HG02885 (cell line): ENCODE results near the gene NOXO1.

ENCODE experiments used
- ATAC-seq: cut with Tn5 transposase; IDR thresholded peaks from one replicate; pipeline ENCODE4 v1.9.1; 2021; ENCODE audit warnings: mild to moderate bottlenecking; ENCODE audit not compliant: unreplicated experiment, poor library complexity

NOXO1 gene

DNA sequence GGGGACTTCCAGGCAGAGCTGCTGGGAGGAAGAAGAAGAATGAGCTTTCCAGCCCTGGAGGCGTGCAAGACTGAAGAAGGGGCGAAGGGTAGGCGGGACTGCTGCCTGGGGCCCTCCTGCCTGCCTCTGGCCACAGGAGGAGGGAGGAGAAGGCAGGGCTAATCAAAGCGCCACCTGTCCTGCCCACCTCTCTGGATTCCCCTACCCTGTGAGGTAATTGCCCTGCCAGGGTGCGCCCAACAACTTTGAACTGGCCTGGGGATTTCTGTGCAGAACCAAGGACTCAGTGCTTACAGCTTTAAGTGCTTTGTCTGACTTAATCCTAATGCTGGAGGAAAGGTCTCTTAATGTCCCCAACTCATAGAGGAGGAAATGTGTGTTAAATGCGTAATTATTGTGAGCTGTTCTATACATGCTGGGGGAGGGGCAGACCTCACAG is at the start of gene NOXO1:
NOXO1 (minus strand) TSS at position 72 of the 439 bp plus-strand sequence. CDS start 290 bp downstream, outside the sequence.
- ATAC-seq: no peak

DNA sequence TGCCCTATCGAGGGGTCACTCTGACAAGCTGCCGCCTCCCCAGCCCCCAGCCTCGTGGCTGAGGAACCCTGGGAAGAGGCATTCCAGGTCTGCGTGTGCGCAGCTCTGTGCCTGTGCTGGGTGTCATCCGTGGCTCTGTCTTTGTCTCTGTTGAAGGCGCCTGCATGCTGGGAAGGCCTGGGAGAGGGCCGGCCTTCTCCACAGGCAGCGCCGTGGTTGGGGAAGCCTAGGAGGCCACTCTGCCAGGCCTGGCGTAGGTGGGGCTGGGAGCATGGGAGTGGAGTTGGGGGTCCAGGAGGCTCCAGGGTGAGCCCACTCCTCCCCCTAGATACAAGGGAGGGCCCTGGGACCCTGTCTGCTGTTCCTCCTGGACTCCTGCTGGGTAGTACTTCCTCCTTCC is 48.8 kb upstream of the NOXO1 start:
- ATAC-seq: no peak

- ATAC-seq: no peak
Measured at GRCh38 chr16:2029350-2029749, 48.1 kb upstream of the NOXO1 start.

- no peak for ATAC-seq
Measured at GRCh38 chr16:2028620-2029220, 47.5 kb upstream of the NOXO1 start.

GRCh38 chr16:2028146-2028545 is 46.9 kb upstream of the NOXO1 start:
- no peak for ATAC-seq

DNA sequence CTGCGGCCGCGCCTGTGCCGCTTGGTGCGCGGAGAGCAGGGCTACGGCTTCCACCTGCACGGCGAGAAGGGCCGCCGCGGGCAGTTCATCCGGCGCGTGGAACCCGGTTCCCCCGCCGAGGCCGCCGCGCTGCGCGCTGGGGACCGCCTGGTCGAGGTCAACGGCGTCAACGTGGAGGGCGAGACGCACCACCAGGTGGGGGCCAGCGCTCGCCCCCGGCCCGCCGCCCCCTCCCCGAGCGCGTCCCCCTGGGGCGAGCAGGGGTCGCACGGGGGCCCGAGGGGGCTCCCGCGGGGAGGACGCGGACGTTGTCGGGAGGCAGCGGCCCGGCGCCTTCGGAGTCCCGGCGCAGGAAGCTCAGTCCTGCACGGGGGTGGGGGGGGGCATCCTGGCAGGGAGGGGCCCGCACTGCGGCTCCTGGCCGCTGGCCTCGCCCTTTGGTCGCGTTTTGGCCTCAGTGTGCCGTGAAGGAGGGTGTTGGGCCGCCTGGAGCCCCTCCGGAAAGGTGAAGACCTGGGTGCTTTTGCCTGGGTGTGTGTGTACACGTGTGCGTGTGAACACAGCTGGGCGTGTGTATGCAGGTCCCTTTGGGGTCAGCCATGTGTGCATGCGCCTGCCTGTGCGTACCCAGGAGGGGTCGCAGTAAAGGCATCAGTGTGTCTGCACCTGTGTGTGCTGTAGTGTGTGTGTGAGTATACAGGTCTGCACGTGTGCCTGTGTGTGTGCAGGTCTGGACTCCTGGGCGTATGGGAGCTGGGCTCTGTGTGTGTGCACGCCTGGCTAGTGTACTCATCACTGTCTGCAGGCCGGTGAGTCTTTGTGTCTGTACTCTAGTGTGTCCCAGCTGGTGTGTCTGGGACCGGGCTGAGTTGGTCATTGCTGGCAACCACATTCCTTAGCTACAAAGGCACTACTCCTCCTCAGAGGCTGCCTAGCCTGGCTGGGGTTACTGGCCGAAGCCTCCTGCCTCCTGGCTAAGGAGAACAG is 46.0 kb upstream of the NOXO1 start:
- no peak for ATAC-seq

GRCh38 chr16:2026461-2027023 is 45.3 kb upstream of the NOXO1 start, which contains the start of gene NHERF2:
Gene NHERF2, plus strand, starts transcription at chr16:2026902. Its CDS starts 104 bp downstream, at chr16:2027006.
- no peak for ATAC-seq

DNA sequence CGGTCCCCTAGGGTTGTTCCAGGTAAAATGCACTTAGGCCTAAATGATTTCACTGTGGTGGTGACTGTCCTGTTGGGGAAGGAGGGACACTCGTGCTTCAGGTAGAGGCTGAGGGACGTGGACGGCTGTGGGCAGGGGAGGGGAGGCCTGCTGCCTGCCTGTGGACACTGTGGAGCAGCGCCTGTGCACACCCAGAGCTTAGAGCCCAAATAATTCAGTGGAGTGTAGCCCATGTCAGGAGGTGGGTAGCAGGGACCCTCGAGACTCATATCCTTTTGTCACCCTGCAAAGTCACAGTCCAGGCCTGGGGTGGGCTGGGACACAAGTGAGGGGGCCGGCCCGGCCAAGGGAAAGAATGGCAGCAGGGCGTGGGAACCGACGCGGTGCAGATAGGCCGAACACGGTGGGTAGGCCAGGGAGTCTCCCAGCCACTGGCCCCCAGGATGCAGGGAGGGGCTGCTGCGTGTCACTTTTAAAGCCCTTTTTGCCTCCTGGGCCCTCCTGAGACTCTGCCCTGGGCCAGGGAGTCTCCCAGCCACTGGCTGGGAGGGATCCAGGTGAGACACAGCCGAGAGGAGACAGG is 44.7 kb upstream of the NOXO1 start:
- no peak for ATAC-seq

DNA sequence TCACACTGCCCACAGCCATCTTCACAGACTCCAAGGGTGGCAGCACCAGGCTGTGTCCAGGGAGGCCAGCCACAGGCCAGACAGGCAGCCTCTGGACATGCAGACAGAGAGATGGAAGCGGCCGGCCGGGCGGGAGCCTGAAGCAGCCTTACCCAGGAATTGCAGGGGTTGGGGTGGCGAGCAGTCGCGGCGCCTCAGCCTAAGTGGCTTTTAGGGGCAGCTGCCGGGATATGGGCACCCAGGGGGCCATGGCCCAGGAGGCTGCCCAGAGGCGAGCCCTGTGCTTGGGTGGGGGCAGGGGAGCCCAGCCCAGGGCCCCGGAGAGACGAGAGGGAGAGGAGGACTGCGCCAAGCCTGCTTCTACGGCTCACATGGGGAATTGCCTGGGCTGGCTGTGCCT is 44.0 kb upstream of the NOXO1 start:
- no peak for ATAC-seq

DNA sequence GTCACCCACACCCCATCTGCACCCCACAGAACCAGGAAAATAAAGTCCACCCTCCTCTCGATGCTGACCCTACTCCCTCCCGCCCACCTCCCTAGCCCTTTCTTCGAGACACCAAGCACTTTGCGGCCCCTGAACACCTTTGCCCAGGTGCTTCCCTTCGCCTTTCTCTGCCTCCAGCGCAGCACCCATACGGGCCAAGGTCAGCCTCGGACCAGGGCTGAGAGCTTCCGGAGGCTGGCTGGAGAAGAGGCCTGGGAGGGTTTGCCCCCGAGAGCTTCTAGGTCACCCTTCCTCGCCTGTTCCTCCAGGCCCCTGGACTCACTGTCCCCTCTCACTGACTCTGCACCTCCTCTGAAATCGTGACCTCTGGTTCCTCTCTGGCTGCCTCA is 42.8 kb upstream of the NOXO1 start:
- ATAC-seq: no peak

- peak; percentile 84 for ATAC-seq
Measured at GRCh38 chr16:2023092-2024031, 42.1 kb upstream of the NOXO1 start.

DNA sequence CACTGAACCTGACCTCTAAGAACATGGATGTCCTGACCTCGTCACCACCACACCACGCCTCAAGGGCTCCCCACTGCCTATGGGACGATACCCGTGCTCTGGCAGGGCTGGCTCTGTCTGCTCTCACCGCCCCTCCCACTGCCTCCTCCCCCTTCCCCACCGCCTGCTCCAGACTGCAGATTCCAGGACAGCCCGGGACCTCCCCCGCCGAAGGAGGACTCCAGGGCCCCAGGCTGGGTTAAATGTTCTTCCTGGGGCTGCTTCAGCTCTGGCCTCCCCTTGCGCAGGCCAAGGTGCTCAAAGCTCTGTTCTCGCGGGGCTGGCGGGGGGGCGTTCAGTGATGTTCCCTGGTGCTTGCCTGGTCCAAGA is 41.4 kb upstream of the NOXO1 start:
- ATAC-seq: no peak

DNA sequence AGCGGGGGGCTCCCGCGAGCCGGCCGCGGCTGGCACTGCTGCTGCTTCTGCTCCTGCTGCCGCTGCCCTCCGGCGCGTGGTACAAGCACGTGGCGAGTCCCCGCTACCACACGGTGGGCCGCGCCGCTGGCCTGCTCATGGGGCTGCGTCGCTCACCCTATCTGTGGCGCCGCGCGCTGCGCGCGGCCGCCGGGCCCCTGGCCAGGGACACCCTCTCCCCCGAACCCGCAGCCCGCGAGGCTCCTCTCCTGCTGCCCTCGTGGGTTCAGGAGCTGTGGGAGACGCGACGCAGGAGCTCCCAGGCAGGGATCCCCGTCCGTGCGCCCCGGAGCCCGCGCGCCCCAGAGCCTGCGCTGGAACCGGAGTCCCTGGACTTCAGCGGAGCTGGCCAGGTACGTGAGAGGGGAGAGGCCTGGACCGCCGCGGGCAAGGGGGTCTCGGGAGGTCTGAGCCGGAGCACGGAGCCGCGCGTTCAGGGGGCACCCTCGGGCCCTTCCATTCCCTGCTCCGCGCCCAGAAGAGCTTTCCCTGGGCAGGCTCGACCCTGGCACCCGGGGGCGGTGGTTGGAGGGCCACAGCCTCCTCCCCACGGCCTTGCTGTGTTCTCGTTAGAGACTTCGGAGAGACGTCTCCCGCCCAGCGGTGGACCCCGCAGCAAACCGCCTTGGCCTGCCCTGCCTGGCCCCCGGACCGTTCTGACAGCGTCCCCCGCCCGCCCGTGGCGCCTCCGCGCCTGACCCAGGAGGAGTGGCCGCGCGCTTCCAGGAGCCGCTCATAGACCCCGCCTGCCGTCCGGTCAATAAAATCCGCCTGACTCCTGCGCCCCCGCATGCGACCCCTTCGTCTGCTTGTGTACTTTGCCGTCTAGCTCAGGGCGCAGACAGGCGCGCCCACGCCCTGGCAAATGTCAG is 38.9 kb upstream of the NOXO1 start:
- ATAC-seq: no peak

DNA sequence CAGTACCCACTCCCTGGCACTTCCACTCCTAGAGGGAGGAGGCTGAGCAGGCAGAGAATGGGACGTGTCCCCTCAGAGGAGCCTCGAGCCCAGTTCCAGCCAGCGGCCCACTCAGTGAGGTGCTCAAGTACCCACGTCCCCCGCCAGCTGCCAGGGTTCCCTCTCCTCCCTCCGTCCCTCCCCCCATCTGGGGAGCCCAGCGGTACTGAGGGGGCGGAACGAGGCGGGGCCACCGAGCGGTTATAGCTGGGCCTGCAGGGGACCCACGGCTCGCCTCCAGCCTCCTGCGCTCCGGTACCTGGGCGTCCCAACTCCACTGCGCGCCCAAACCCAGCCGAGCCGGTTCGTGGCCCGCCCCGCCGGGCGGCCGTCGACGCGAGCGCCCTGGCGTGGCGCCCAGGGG is 38.2 kb upstream of the NOXO1 start, which contains the start of gene NPW:
NPW (plus strand) TSS at position 268 of the 403 bp plus-strand sequence.
- no peak for ATAC-seq

- ATAC-seq: no peak
Measured at GRCh38 chr16:2016407-2016922, 35.2 kb upstream of the NOXO1 start.

GRCh38 chr16:2015947-2016208 is 34.6 kb upstream of the NOXO1 start:
- ATAC-seq: no peak

DNA sequence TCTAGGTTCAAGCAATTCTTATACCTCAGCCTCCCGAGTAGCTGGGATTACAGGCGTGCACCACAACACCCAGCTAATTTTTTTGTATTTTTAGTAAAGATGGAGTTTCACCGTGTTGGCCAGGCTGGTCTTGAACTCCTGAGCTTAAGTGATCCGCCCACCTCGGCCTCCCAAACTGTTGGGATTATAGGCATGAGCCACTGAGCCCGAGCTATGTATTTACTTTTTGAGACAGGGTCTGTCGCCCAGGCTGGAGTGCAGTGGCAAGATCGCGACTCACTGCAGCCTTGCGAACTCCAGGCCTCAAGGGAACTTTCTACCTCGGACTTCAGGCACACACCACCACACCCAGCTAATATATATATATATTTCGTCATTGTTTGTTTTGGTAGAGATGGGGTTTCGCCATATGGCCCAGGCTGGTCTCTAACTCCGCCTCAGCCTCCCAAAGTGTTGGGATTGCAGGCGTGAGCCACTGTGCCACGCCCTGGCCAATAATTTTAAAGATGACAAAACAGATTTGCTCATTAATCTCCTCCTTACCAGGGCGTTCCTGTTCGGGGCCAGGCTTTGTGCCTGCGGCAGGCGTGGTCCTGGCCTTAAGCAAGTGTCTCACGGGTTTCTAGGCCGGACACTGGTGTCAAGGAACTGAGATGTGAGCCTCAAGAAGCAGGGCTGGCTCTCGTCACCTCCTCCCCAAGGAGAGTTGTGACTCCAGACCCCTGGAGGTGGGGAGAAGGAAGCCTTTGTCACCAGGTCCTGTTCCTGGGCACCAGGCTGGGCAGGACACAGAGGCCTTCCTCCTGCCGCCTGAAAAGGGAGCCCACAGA is 34.1 kb upstream of the NOXO1 start:
- ATAC-seq: no peak

GRCh38 chr16:2013527-2013926 is 32.3 kb upstream of the NOXO1 start:
- no peak for ATAC-seq
